ENCODE data around the gene NALCN.

Gene NALCN

DNA sequence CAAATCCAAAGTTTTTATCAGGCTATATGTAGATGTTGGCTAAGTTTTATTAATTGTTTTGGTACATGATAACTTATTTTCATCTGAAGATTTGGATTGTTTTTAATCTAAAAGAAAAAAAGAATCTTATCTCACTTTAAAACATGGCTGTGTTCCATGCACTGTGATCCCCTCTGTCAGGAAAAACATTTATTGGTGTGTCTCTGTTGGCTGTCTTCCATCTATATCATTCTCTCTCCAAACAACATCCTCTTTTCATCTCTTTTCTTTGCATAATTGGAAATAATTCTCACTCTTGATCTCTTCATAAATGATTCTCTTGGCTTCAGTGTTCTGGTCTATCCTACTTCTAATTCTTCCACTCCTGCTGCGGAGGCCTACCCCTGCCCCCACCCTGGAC is 4.2 kb downstream of the NALCN start:
- DNase-seq, result no peak

DNA sequence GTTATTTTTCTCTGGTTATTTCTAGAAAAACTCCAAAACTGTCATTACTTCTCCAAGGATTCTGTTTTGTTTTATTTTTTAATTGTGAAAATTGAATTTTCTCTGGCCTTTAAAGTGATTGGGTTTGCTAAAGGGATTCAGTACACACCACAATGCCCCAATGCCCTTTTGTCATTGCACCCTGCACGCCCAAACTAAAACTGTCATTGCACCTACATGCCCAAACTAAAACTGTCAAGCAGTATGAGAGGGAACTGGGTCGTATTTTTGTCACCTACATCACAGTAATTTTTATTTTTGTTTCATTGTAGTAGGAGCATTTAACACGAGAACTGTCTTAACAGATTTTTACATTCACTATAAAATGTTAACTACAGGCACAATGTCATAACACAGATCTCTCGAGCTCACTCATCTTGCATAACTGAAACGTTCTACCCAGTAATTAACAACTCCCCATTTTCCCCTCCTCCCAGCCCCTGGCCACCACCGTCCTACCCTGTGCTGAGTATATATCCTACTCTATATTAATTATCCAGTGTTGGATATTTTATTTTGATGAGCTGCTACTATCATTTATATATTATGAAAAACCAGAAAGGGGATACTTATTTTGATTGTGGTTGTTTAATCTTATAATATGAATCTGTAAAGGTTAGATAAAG is 7.2 kb downstream of the NALCN start:
- DNase-seq, result no peak

DNA sequence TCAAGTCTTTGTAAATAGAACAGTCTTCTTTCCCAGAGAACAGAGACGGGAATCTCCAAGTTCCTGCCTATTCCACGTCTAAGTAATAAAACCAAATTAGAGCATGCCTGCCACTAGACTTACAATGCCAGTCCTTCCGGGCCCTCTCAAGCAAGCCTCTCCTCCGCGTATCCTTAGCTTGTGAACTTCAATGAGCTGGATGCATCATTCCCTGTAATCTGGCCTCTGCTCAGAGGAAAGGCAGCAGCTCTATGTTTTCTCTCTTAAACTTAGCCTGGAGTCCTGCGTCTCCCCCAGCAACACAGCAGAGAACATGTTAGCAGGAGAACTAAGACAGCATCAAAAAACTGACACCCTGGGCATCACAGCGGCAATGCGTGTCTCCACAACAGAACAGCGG is 8.2 kb downstream of the NALCN start:
- DNase-seq, result no peak

DNA sequence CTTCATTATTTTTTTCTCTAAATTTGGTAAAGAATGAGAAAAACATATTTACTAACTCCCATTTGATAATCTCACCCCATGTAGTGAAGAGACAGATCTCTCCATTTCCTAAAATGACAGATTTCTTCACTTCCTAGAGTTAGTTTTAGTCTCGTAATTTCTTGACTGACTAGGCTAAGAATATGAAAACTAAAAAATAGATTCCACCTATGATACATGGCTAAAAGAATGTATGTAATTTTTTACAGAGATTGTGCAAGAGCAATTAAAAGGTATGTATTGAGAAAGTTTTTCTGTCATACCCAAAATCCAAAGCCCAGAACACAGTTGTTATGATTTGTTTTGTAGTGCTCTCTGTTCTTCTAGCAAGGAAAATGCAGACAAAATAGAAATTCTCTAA is 9.5 kb downstream of the NALCN start:
- DNase-seq, result no peak

- no peak for DNase-seq
Observed at GRCh38 chr13:101401196-101401595, 15.1 kb downstream of the NALCN start.

DNA sequence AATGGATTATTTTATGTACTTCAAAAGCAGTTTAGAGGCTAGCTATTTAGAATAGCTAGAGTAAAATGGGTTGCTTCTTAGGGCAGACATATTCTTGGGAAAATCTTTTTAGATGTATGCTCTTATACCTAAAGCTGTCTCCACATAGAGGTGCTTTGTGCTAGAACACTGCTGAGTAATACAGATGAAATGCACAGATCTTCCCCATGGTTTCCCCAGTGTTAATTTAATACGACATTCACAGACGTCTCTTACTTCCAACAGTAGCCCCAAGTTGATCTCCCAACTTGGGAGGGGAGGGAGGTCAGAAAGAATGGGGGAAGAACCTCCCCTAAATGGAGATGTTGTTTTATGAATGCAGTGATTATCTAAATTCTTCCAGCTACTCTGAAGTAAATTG is 16.9 kb downstream of the NALCN start:
- no peak for DNase-seq

GRCh38 chr13:101398920-101399319 is 17.4 kb downstream of the NALCN start:
- DNase-seq, result no peak

DNA sequence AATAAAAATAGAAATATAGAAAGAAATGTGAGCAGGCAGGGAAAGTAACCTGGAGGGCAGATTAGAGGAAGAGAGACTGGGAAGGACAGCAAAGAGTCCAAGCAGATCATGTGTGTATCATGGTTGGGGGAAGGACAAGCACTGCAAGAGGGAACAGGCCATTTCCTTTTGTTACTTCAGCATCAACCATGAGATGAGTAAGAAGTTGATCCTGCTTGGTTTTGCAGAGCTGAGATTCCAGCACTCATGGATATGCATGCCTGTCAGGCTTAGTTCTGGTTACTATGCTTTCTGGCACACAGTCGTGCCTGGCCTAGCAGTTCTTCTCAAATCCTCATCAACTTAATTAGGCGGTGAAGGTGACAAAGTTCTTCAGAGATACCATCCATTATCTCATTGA is 18.1 kb downstream of the NALCN start:
- no peak for DNase-seq

- no peak for DNase-seq
Observed at GRCh38 chr13:101397742-101398141, 18.6 kb downstream of the NALCN start.

DNA sequence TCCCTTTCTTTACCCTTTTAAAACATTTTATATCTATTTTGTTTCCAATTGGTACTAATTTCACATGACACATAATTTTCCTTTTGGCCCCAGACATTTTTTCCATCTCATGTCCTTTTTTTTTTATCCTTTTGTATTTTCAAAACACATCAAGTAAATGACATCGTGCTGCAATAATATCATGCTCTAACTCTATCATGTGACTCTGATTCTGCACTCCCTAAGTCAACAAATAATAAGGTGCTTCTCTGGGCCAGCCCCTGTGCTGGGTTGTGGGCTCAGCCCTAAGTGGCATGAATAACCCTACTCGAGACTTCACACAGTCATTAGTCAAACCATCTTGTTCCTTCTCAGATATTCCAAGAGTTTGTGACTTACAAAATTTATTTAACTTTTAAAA is 21.7 kb downstream of the NALCN start:
- DNase-seq, result no peak

DNA sequence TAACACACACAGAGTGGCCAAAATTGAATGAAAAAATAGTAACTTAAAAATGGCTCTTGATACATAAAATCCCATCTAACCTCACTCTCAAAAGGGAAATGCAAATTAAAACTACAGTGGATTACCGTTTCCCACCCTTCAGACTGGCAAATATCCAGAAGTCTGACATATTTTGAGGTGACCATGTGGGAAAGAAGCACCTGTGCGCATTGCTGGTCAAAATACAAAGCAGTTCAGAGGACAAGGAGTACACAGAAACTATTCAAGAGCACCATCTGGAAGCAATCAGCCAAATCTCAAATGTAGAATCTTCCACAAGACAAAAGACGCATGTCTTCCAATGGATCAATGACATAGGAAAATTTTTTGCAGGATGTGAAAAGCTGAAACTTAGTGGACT is 23.2 kb downstream of the NALCN start:
- DNase-seq, result no peak

DNA sequence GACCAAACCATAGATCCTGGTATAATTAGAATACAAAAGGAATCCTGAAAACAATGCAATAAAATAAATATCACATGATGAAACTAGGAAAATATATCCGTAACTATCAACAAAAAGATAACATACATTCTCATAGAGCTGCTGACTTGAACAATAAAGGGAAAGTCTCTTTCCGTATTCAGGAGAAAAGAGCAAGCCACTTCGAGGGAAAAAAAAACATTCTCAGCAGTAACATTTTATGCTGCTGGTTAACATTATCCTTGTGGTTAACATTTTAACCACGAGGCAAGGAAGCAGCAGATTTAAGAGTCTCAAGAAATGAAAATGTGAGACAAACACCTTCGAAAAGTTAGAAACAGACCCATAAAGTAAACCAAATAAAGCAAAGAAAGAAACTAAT is 25.8 kb downstream of the NALCN start:
- DNase-seq, result no peak

DNA sequence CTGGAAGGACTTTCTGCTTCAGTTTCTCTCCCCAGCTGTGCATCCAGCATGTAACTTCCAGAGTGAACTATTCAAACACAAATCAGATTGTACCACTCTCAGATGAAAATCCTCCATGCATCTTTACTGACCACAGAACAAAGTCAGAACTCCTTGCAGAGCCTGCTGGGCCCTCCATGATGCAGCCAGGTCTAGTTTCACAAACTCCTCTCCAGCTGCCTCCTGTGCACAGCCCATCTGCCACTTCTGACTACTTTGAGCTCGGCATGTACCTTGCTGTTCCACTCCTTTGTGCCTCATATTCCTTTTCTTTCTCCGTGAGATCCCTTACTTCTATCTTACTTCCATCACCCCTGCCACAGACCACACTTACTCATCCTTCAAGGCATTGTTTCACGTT is 31.4 kb downstream of the NALCN start:
- peak; percentile 71 for DNase-seq

- no peak for DNase-seq
Observed at GRCh38 chr13:101383595-101383994, 32.7 kb downstream of the NALCN start.

GRCh38 chr13:101382701-101383100 is 33.6 kb downstream of the NALCN start:
- no peak for DNase-seq

GRCh38 chr13:101382086-101382485 is 34.2 kb downstream of the NALCN start:
- DNase-seq, result no peak

- DNase-seq, result no peak
Observed at GRCh38 chr13:101360525-101360924, 55.8 kb downstream of the NALCN start.

- no peak for DNase-seq
Observed at GRCh38 chr13:101354895-101355294, 61.4 kb downstream of the NALCN start.

- DNase-seq, result no peak
Observed at GRCh38 chr13:101346942-101347728, 69.2 kb downstream of the NALCN start.

- DNase-seq, result no peak
Observed at GRCh38 chr13:101346161-101346560, 70.1 kb downstream of the NALCN start.

GRCh38 chr13:101343128-101343787 is 73.0 kb downstream of the NALCN start:
- DNase-seq, result no peak

DNA sequence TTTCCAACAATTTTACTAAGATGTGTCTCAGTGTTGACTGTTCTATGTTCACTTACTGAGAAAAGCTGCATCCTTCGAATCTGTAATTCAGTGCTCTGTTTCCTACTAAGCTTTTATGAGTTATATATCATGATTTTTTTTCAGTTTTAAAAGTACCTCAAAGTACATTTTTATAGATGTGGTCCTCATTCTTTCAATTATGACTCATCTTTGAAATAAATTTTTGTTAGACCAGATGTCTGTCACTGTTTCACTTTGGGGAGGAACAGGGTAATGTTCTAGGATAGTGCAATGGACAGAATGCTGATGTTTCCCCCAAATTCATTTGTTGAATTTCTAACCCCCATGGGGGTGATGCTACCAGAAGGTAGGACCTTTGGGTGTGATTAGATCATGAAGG is 74.8 kb downstream of the NALCN start:
- no peak for DNase-seq

DNA sequence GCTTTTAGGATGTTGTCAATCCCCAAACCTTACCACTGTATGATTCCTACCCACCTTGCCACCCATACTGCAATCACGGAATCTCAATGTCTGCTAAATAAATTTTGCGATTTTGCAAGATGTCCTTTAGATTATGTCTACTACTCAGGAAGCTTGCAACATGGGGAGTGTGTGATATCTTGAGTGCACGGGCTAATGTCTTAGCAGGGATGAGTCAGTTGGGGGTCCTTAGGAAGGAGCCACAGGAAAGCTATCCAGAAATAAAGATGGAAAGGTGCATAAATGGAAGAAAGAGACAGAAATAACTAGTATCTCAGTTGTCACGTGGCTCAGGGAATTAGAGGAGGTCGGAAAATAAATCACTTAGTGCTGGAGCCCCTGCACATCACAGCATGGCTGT is 77.1 kb downstream of the NALCN start:
- no peak for DNase-seq

DNA sequence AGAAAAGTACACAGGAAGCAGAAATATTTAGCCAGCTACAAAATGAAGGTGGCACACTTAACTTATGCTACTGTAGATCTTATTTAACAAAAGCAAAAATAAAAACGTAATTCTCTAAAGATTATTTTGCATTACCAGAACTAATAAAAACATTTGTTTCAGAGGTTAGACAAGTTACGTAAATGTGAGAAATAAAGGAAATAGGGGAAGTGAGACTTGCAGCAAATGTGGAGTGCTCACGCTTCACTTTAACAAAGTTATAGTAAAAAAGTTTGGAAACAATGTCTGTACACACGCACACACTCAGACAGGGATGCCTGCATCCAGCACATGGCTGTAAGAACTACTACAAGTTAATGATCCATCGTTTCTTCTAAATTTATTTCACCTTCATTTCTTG is 83.7 kb downstream of the NALCN start:
- DNase-seq, result no peak
